ENCODE data around the gene MOB3C.

MOB3C gene

GRCh38 chr1:46582972-46583371 lies 33.6 kb downstream of the MOB3C start:
- TF ChIP-seq CTCF (IDR thresholded peaks at IDR 0.05), result no peak

- no peak for TF ChIP-seq CTCF (IDR thresholded peaks at IDR 0.05)
Measured at GRCh38 chr1:46581681-46582455, 34.7 kb downstream of the MOB3C start.

GRCh38 chr1:46580140-46580903 lies 36.3 kb downstream of the MOB3C start:
- no peak for TF ChIP-seq CTCF (IDR thresholded peaks at IDR 0.05)

GRCh38 chr1:46577671-46578070 lies 38.9 kb downstream of the MOB3C start:
- TF ChIP-seq CTCF (IDR thresholded peaks at IDR 0.05), result no peak

GRCh38 chr1:46576596-46576995 lies 40.0 kb downstream of the MOB3C start:
- no peak for TF ChIP-seq CTCF (IDR thresholded peaks at IDR 0.05)

GRCh38 chr1:46575778-46576177 lies 40.8 kb downstream of the MOB3C start:
- TF ChIP-seq CTCF (IDR thresholded peaks at IDR 0.05), result no peak

- no peak for TF ChIP-seq CTCF (IDR thresholded peaks at IDR 0.05)
Measured at GRCh38 chr1:46575300-46575699, 41.3 kb downstream of the MOB3C start.
